K562 (cell line): ENCODE data around the gene ADAM22. TPM values are rescaled to one million over a fixed set of nuclear protein-coding genes. Genes with fewer than 3 reads are reported as not detected.

Experiments
- ATAC-seq: fragments of 200-7000 bp; cut with Tn5 transposase; 3 replicates; pipeline ENCODE4 v1.9.1; 2020; ENCODE audit warnings: moderate library complexity
- BruUV-seq: library from RNA; stranded (reverse); fragments of 400-500 nt; replicated peaks from 2 replicates; lab custom pipeline; 2021; lab: Mats Ljungman, UMichigan
- CTCF ChIA-PET: fragments of 300-600 bp; formaldehyde crosslinking; extraction: SDS; loops from one replicate; lab custom pipeline; 2021; ENCODE audit warnings: low intra/inter-chr PET ratio; lab: Yijun Ruan, JAX
- POLR2A ChIA-PET: fragments of 300-600, 350-650 bp; sonication (Branson Sonifier 250); formaldehyde crosslinking; extraction: SDS; loops from one replicate; lab custom pipeline; 2021; ENCODE audit warnings: antibody characterized with exemption, inconsistent platforms; lab: Yijun Ruan, JAX
- DNase-seq, 4 experiments: peaks; one replicate each; pipeline versions ENCODE4 v3.0.0 to v3.0.0-alpha.2; 2011 to 2018; ENCODE audit warnings: low spot score in 3 of 4, mixed read lengths in 3 of 4; ENCODE audit errors: extremely low read depth in 1 of 4
- FAIRE-seq: peaks from 2 replicates; lab custom pipeline; 2011; peaks lifted over from hg19 to GRCh38; lab: Jason Lieb, UNC
- H2AFZ ChIP-seq: 2 replicates; pipeline ENCODE4 v1.6.0; 2011; ENCODE audit warnings: low read depth, low read length, control low read depth, inconsistent platforms
- H3K27ac ChIP-seq: fragments of 200-600 bp; 3 replicates; pipeline ENCODE4 v1.8.0; 2011; ENCODE audit warnings: low read depth, mild to moderate bottlenecking, control low read depth, inconsistent platforms, low read length, moderate library complexity, mixed read lengths; ENCODE audit errors: extremely low read depth
- H3K27me3 ChIP-seq, 2 experiments: fragments of 300-600 bp in 1 of 2; 2 replicates in 1 of 2; 3 replicates in 1 of 2; pipeline versions ENCODE4 v1.6.0 to v1.8.0; 2011; ENCODE audit warnings: inconsistent platforms in 2 of 2, low read length in 2 of 2, mild to moderate bottlenecking in 1 of 2, mixed read lengths in 1 of 2, moderate library complexity in 1 of 2; ENCODE audit not compliant: control insufficient read depth in 2 of 2, insufficient read depth in 2 of 2
- H3K36me3 ChIP-seq: fragments of 300-600 bp; 3 replicates; pipeline ENCODE4 v1.8.0; 2011; ENCODE audit warnings: mild to moderate bottlenecking, low read length, inconsistent platforms; ENCODE audit not compliant: control insufficient read depth, insufficient read depth
- H3K4me1 ChIP-seq, 2 experiments: fragments of 200-600 bp in 1 of 2; replicated peaks in 1 of 2; 2 replicates in 1 of 2; 3 replicates in 1 of 2; pipeline versions ENCODE4 v1.5.1 to v1.8.0; 2011; ENCODE audit warnings: inconsistent platforms in 2 of 2, low read length in 2 of 2, mild to moderate bottlenecking in 1 of 2, mixed read lengths in 1 of 2, moderate library complexity in 1 of 2; ENCODE audit not compliant: control insufficient read depth in 2 of 2, insufficient read depth in 2 of 2
- H3K4me2 ChIP-seq: 2 replicates; pipeline ENCODE4 v1.6.1; 2011; ENCODE audit warnings: low read length, control low read depth, inconsistent platforms, mixed read lengths; ENCODE audit not compliant: insufficient read depth
- H3K4me3 ChIP-seq: fragments of 200-600 bp; sonication (generic), shearing (Covaris generic); 2 replicates; pipeline ENCODE4 v1.5.1; 2016; ENCODE audit warnings: control low read depth, inconsistent platforms
- H3K79me2 ChIP-seq: fragments of 200-600 bp; 3 replicates; pipeline ENCODE4 v1.8.0; 2011; ENCODE audit warnings: low read length, inconsistent platforms; ENCODE audit not compliant: control insufficient read depth, insufficient read depth
- H3K9ac ChIP-seq, 2 experiments: 2 replicates each; pipeline versions ENCODE4 v1.6.0 to v1.6.1; 2011; ENCODE audit warnings: low read depth in 2 of 2, low read length in 2 of 2, control low read depth in 1 of 2, inconsistent platforms in 1 of 2, mild to moderate bottlenecking in 1 of 2, mixed read lengths in 1 of 2; ENCODE audit not compliant: insufficient read depth in 1 of 2
- H3K9me1 ChIP-seq: one replicate; pipeline ENCODE4 v1.6.0; 2011; ENCODE audit warnings: inconsistent platforms, mild to moderate bottlenecking, low read length, moderate library complexity; ENCODE audit not compliant: control insufficient read depth, insufficient read depth
- H3K9me3 ChIP-seq: replicated peaks from 2 replicates; pipeline ENCODE4 v1.5.1; 2011; ENCODE audit warnings: low read depth, low read length, inconsistent platforms; ENCODE audit not compliant: control insufficient read depth, insufficient read depth
- H4K20me1 ChIP-seq: replicated peaks from 2 replicates; pipeline ENCODE4 v1.6.1; 2011; ENCODE audit warnings: low read length, inconsistent platforms, mixed read lengths; ENCODE audit not compliant: control insufficient read depth, insufficient read depth
- ARID2 ChIP-seq: fragments of 450-650 bp; IDR thresholded peaks from 2 replicates; pipeline ENCODE4 v1.6.1; 2017; ENCODE audit warnings: antibody characterized with exemption, mild to moderate bottlenecking
- COPS2 ChIP-seq: fragments of 450-650 bp; conservative IDR thresholded peaks from 2 replicates; pipeline ENCODE4 v1.6.1; 2016; ENCODE audit warnings: mild to moderate bottlenecking, moderate library complexity
- MXI1 ChIP-seq: IDR thresholded peaks from 2 replicates; pipeline ENCODE4 v1.6.1; 2011; ENCODE audit warnings: low read depth, mild to moderate bottlenecking, improper control_type of control experiment, low read length
- PRMT5 ChIP-seq: sonication (generic); formaldehyde crosslinking; IDR thresholded peaks from 2 replicates; pipeline ENCODE4 v1.5.0; 2020; ENCODE audit warnings: missing genetic modification reagents
- RAD21 ChIP-seq, 2 experiments: fragments of 250-450 bp in 1 of 2; fragments of 450-650 bp in 1 of 2; sonication (Bioruptor Pico) in 1 of 2; formaldehyde crosslinking in 1 of 2; IDR thresholded peaks in 1 of 2; conservative IDR thresholded peaks in 1 of 2; 2 replicates each; pipeline versions ENCODE4 v1.4.0 to v1.8.0; 2020 to 2022; ENCODE audit warnings: mild to moderate bottlenecking in 2 of 2, moderate library complexity in 1 of 2
- RFX1 ChIP-seq: fragments of 450-650 bp; IDR thresholded peaks from 2 replicates; pipeline ENCODE4 v1.6.1; 2016; ENCODE audit warnings: mild to moderate bottlenecking, moderate library complexity
- SMC3 ChIP-seq: conservative IDR thresholded peaks from 2 replicates; pipeline ENCODE4 v1.6.1; 2011; ENCODE audit warnings: low read depth, low read length, improper control_type of control experiment; ENCODE audit not compliant: insufficient read depth
- ZNF239 ChIP-seq: fragments of 250-450 bp; sonication (Bioruptor Pico); IDR thresholded peaks from 2 replicates; pipeline ENCODE4 v1.4.0; 2020; ENCODE audit warnings: mild to moderate bottlenecking
- WGBS: fragments of 100-300 bp; shearing (Covaris generic); methylation state at CpG from one replicate; pipeline ENCODE4 v1.1.6; 2016; ENCODE audit warnings: low coverage, mixed read lengths; ENCODE audit not compliant: insufficient coverage; ENCODE audit errors: missing lambda C conversion rate; 5-methylcytosine and 5-hydroxymethylcytosine counted together
- in situ Hi-C: fragments of 300-500 bp; cut with MboI; formaldehyde crosslinking; loops from 4 replicates; pipeline ENCODE4 v1.15.0; 2018; ENCODE audit warnings: inconsistent platforms, mixed read lengths
- intact Hi-C: fragments of 100-400 bp; cut with micrococcal nuclease; formaldehyde crosslinking; loops from 2 replicates; pipeline ENCODE4 v1.14.2; 2022
- polyA plus RNA-seq, 8 experiments: library from polyadenylated mRNA; depleted of rRNA in 4 of 8; stranded (reverse) in 5 of 8; unstranded in 3 of 8; fragments of >200 nt; fragmentation: Nextera tagmentation in 2 of 8; fragmentation: Illumina TruSeq in 1 of 8; extraction: Ambion mirVana in 2 of 8; extraction: Trizol in 1 of 8; gene quantifications; 2 replicates each; pipeline versions ENCODE4 v1.2.1 to v1.2.3, GENCODE V29; 2011 to 2014; ENCODE audit warnings: inconsistent platforms in 1 of 8, missing spikeins in 1 of 8
- total RNA-seq, 7 experiments: library from RNA; depleted of rRNA in 6 of 7; stranded (reverse); fragments of >200 nt in 6 of 7; fragmentation: Illumina TruSeq in 2 of 7; extraction: Trizol in 2 of 7; gene quantifications; 2 replicates each; pipeline versions ENCODE4 v1.2.1 to v1.2.3, GENCODE V29; 2011 to 2021; ENCODE audit warnings: low replicate concordance in 1 of 7
- TF ChIP-seq, protein P1 (sequence below), 3 experiments: IDR thresholded peaks in 2 of 3; conservative IDR thresholded peaks in 1 of 3; 2 replicates each; pipeline ENCODE4 v1.5.1; 2011 to 2012; ENCODE audit warnings: low read length in 3 of 3, mild to moderate bottlenecking in 3 of 3, control low read depth in 2 of 3, improper control_type of control experiment in 1 of 3, inconsistent platforms in 1 of 3, low read depth in 1 of 3, mixed read lengths in 1 of 3, moderate library complexity in 1 of 3; ENCODE audit not compliant: insufficient read depth in 2 of 3
- TF ChIP-seq, protein P2 (sequence below), 2 experiments: fragments of 450-650 bp; formaldehyde crosslinking in 1 of 2; IDR thresholded peaks; 2 replicates each; pipeline versions ENCODE4 v1.4.0 to v1.6.1; 2014 to 2020; ENCODE audit warnings: mild to moderate bottlenecking in 2 of 2, borderline replicate concordance in 1 of 2, low read depth in 1 of 2

ADAM22 gene
- total and polyA plus RNA-seq, 9 of the 15 experiments (the other 6 are each of a cell fraction or from before 2014, with no cell fraction given): 0.01 to 0.58 (median 0.18) TPM

DNA sequence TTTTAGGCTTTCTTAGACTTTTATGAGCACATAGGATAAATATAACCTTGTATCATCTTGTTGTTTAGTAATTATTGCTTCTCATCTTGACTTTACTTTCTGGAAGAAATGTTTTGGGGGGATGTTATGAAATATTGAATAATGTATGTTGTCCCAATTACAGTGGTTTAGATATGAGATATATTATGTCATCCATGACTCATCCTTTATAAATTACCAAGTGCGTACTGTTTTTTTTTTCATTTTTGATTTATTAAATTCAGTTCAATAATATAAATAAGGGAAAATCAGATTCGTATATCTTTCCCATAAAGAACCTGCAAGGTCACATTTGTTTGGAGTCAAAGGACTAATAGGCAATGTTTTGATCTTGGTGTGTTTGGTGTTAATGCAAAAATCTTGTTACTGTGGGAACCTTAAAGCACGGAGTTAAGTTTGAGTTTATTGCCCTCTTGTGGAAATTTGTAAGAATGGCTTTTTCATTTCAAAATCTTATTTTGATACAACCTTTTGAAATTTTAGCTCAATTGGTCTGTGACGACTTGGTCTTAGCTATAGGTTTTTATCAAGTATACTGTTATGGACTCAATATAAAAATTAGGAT lies 177.2 kb downstream of the ADAM22 start:
- Histone ChIP-seq H3K4me2 (no peak overlapping the region), H3K4me1 (no peaks in the 10 kb centered on the region), H3K36me3 (no peaks in the 10 kb centered on the region), H3K4me3 (no peak overlapping the region), H3K79me2 (no peaks in the 10 kb centered on the region), H3K9me1 (no peaks in the 10 kb centered on the region), H4K20me1 (no peaks in the 10 kb centered on the region), H2AFZ (no peak overlapping the region), H3K27me3 (no peaks in the 10 kb centered on the region), H3K9me3 (no peaks in the 10 kb centered on the region), H3K27ac (no peak overlapping the region), H3K9ac (no peak overlapping the region)
- DNase-seq (peak; percentile 25 to 39 (median 31)), FAIRE-seq (peak; percentile 76), ATAC-seq (peak; percentile 73)
- BruUV-seq: no TSS peak
- intact Hi-C loops (loop anchor here (1.0 to 5.0 kb wide), 4 partner anchors 224 to 799 kb away; no protein-coding TSS in a partner anchor), in situ Hi-C loops (loop anchor here (10.0 to 25.0 kb wide), 2 partner anchors 324 to 796 kb away; no protein-coding TSS in a partner anchor)
- ChIA-PET POLR2A (no interaction called here), CTCF (interaction anchor here (0.7 to 1.4 kb wide), 4 partner anchors 310 to 605 kb away, joined by 3 to 6 read pairs (median 4); no protein-coding TSS in a partner anchor)
- 4% methylated on average over 4 of the region's 4 CpGs for WGBS
- no peak for TF ChIP-seq PRMT5 (CRISPR knock-in tag)
- TF ChIP-seq SMC3: 0 out of 2 replicates have a peak, but pooled peaks have one; percentile 28
- TF ChIP-seq, protein P1, sequence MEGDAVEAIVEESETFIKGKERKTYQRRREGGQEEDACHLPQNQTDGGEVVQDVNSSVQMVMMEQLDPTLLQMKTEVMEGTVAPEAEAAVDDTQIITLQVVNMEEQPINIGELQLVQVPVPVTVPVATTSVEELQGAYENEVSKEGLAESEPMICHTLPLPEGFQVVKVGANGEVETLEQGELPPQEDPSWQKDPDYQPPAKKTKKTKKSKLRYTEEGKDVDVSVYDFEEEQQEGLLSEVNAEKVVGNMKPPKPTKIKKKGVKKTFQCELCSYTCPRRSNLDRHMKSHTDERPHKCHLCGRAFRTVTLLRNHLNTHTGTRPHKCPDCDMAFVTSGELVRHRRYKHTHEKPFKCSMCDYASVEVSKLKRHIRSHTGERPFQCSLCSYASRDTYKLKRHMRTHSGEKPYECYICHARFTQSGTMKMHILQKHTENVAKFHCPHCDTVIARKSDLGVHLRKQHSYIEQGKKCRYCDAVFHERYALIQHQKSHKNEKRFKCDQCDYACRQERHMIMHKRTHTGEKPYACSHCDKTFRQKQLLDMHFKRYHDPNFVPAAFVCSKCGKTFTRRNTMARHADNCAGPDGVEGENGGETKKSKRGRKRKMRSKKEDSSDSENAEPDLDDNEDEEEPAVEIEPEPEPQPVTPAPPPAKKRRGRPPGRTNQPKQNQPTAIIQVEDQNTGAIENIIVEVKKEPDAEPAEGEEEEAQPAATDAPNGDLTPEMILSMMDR (IDR thresholded peaks at IDR 0.05 in 2 of 3, conservative IDR thresholded peaks at IDR 0.05 in 1 of 3; ENCODE audit: insufficient read depth in 2 of 3, low read depth in 1 of 3, low read length in 3 of 3): peak; percentile 30 to 75 (median 48); a peak in 3 of 6 replicates
- TF ChIP-seq ARID2: 0 out of 2 replicates have a peak, but pooled peaks have one; percentile 51
- no peak for TF ChIP-seq COPS2
- peak; percentile 49; the same call in 1 of the 2 replicates for TF ChIP-seq RFX1
- no peak for TF ChIP-seq ZNF239
- TF ChIP-seq, protein P2, sequence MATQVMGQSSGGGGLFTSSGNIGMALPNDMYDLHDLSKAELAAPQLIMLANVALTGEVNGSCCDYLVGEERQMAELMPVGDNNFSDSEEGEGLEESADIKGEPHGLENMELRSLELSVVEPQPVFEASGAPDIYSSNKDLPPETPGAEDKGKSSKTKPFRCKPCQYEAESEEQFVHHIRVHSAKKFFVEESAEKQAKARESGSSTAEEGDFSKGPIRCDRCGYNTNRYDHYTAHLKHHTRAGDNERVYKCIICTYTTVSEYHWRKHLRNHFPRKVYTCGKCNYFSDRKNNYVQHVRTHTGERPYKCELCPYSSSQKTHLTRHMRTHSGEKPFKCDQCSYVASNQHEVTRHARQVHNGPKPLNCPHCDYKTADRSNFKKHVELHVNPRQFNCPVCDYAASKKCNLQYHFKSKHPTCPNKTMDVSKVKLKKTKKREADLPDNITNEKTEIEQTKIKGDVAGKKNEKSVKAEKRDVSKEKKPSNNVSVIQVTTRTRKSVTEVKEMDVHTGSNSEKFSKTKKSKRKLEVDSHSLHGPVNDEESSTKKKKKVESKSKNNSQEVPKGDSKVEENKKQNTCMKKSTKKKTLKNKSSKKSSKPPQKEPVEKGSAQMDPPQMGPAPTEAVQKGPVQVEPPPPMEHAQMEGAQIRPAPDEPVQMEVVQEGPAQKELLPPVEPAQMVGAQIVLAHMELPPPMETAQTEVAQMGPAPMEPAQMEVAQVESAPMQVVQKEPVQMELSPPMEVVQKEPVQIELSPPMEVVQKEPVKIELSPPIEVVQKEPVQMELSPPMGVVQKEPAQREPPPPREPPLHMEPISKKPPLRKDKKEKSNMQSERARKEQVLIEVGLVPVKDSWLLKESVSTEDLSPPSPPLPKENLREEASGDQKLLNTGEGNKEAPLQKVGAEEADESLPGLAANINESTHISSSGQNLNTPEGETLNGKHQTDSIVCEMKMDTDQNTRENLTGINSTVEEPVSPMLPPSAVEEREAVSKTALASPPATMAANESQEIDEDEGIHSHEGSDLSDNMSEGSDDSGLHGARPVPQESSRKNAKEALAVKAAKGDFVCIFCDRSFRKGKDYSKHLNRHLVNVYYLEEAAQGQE (IDR thresholded peaks at IDR 0.05; ENCODE audit: borderline replicate concordance): peak; percentile 69; the same call in 1 of the 2 replicates
- TF ChIP-seq, protein P2 (CRISPR knock-in tag; IDR thresholded peaks at IDR 0.05; ENCODE audit: low read depth): no peak
- no peak for TF ChIP-seq MXI1
- peak; percentile 78 to 84 for TF ChIP-seq RAD21 (CRISPR knock-in tag; conservative IDR thresholded peaks at IDR 0.05 in 1 of 2, IDR thresholded peaks at IDR 0.05 in 1 of 2)
